ENCODE data around the gene MED12. TPM values are rescaled to one million over a fixed set of nuclear protein-coding genes. Genes with fewer than 3 reads are reported as not detected.
A peak's percentile ranks its signal among the peaks of the same experiment; 100 is the strongest.

MED12 gene
- polyA plus RNA-seq, 3 donors, result 2.4 to 17.8 (median 5.0) TPM

DNA sequence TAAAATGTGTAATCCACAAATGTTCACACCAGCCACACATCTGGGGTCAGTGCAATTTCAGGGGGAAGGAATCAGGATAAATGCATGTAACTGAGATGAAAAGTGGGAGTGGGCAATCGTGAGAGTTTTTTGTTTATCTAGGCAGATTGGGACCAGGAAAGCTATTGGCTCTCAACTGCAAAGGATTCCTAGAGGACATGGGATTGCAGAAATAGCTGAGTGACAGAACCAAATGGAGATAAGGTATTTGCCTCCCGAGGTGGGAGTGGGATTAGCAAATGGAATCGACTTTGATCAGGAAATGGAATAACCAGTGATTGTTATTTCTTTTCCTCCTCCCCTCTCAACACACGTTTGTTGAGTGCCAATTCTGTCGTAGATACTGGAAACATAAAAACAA is 65.7 kb downstream of the MED12 start:
- Mint-ChIP-seq H3K4me1 (peaks cover 9% of the 10 kb centered on the region), H3K4me3 (no peak overlapping the region), H3K36me3 (peaks cover 6 to 18% of the 10 kb centered on the region in 2 donors), H3K27ac (no peak overlapping the region), H3K27me3 (ENCODE audit: low read depth in 3 of 3) (peaks cover 0 to 7% (median 2%) of the 10 kb centered on the region in 3 donors), H3K9me3 (peaks cover 0 to 3% (median 0%) of the 10 kb centered on the region in 7 donors)
- Histone ChIP-seq H3K4me1 (ENCODE audit: control insufficient read depth in 1 of 2, insufficient read depth in 2 of 2, low read length in 2 of 2) (peaks cover 6 to 11% of the 10 kb centered on the region in 2 donors), H3K4me2 (replicated peaks; ENCODE audit: extremely low read depth, low read length, poor library complexity, severe bottlenecking) (no peak overlapping the region), H3K27me3 (ENCODE audit: control insufficient read depth in 2 of 2, insufficient read depth in 2 of 2, low read length in 2 of 2) (no peaks in the 10 kb centered on the region), H3K79me2 (ENCODE audit: insufficient read depth, low read length) (peaks cover 6% of the 10 kb centered on the region), H3K27ac (ENCODE audit: low read depth in 1 of 2, low read length in 2 of 2) (no peak overlapping the region), H3K9ac (ENCODE audit: insufficient read depth, low read length, poor library complexity, severe bottlenecking) (no peak overlapping the region), H3K9me3 (replicated peaks in 1 of 2; ENCODE audit: control insufficient read depth in 1 of 2, insufficient read depth in 1 of 2, low read length in 2 of 2) (no peaks in the 10 kb centered on the region), H3K36me3 (replicated peaks in 1 of 2; ENCODE audit: control insufficient read depth in 1 of 2, insufficient read depth in 2 of 2, low read length in 2 of 2) (peaks cover 5 to 20% of the 10 kb centered on the region in 2 donors), H2AFZ (ENCODE audit: insufficient read depth, low read depth, low read length, poor library complexity, severe bottlenecking) (no peak overlapping the region), H4K20me1 (ENCODE audit: insufficient read depth, low read length) (no peaks in the 10 kb centered on the region), H3K4me3 (replicated peaks in 1 of 3; ENCODE audit: low read depth in 2 of 3, low read length in 3 of 3) (no peak overlapping the region)
- TF ChIP-seq, protein P1, sequence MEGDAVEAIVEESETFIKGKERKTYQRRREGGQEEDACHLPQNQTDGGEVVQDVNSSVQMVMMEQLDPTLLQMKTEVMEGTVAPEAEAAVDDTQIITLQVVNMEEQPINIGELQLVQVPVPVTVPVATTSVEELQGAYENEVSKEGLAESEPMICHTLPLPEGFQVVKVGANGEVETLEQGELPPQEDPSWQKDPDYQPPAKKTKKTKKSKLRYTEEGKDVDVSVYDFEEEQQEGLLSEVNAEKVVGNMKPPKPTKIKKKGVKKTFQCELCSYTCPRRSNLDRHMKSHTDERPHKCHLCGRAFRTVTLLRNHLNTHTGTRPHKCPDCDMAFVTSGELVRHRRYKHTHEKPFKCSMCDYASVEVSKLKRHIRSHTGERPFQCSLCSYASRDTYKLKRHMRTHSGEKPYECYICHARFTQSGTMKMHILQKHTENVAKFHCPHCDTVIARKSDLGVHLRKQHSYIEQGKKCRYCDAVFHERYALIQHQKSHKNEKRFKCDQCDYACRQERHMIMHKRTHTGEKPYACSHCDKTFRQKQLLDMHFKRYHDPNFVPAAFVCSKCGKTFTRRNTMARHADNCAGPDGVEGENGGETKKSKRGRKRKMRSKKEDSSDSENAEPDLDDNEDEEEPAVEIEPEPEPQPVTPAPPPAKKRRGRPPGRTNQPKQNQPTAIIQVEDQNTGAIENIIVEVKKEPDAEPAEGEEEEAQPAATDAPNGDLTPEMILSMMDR (IDR thresholded peaks at IDR 0.05), result no peak
- DNase-seq, result no peak
- WGBS (ENCODE audit: insufficient coverage), result no CpG with 5 or more reads among the region's 5 CpGs
- intact Hi-C loops (cut with micrococcal nuclease), result loop anchor here (5.0 to 10.0 kb wide), 3 partner anchors 67 to 1049 kb away; partner anchors contain the start of genes FOXO4 (in 1 of the 2), IGBP1 (in 1 of the 2) and MED12 (in 1 of the 2)

DNA sequence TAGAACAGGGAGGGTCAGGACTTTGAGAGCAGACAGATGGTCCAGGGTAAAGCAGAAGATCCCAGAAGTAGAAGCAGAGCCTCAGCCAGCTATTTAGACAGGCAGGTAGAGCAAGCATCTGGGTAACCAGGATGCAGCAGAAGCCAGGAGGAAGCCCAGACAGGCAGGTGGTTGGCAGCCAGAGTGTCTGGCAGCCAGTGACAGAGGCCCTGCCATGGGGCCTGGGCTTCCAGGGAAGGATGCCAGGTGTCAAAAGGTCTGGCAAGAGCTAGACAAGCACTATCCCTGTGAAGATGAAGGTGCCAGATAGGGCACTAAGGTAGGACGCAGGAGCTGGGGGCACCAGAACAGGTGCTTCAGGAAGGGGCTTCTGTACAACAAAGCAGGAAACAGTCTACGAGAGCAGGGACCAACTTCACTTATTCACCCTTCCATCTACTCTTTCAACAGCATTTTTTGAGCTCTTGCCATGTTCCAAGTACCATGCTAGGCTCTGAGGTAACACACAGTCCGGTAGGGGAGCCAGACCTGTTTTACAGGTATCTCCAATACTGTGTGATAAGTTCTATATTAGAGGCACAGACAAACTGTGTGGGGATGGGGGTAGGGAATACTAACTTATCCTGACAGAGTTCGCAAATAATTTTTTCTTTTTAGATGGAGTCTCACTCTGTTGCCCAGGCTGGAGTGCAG is 66.6 kb downstream of the MED12 start:
- TF ChIP-seq, protein P1 (IDR thresholded peaks at IDR 0.05), result no peak
- intact Hi-C loops (cut with micrococcal nuclease), result loop anchor here (5.0 to 10.0 kb wide), 3 partner anchors 68 to 1050 kb away; partner anchors contain the start of genes FOXO4 (in 1 of the 2), IGBP1 (in 1 of the 2) and MED12 (in 1 of the 2)
- Mint-ChIP-seq H3K27me3 (ENCODE audit: low read depth in 3 of 3) (peaks cover 0 to 7% (median 2%) of the 10 kb centered on the region in 3 donors), H3K27ac (peak overlapping the region in 2 of 7 donors; percentile 33 to 60), H3K4me3 (no peak overlapping the region), H3K36me3 (peaks cover 6 to 16% of the 10 kb centered on the region in 2 donors), H3K4me1 (peaks cover 9% of the 10 kb centered on the region), H3K9me3 (peaks cover 0 to 3% (median 0%) of the 10 kb centered on the region in 7 donors)
- Histone ChIP-seq H3K27me3 (ENCODE audit: control insufficient read depth in 2 of 2, insufficient read depth in 2 of 2, low read length in 2 of 2) (no peaks in the 10 kb centered on the region), H3K36me3 (replicated peaks in 1 of 2; ENCODE audit: control insufficient read depth in 1 of 2, insufficient read depth in 2 of 2, low read length in 2 of 2) (peaks cover 2 to 20% of the 10 kb centered on the region in 2 donors), H2AFZ (ENCODE audit: insufficient read depth, low read depth, low read length, poor library complexity, severe bottlenecking) (no peak overlapping the region), H3K4me3 (replicated peaks in 1 of 3; ENCODE audit: low read depth in 2 of 3, low read length in 3 of 3) (no peak overlapping the region), H3K4me1 (ENCODE audit: control insufficient read depth in 1 of 2, insufficient read depth in 2 of 2, low read length in 2 of 2) (peaks cover 6 to 11% of the 10 kb centered on the region in 2 donors), H3K79me2 (ENCODE audit: insufficient read depth, low read length) (peaks cover 6% of the 10 kb centered on the region), H4K20me1 (ENCODE audit: insufficient read depth, low read length) (no peaks in the 10 kb centered on the region), H3K9ac (ENCODE audit: insufficient read depth, low read length, poor library complexity, severe bottlenecking) (no peak overlapping the region), H3K27ac (ENCODE audit: low read depth in 1 of 2, low read length in 2 of 2) (no peak overlapping the region), H3K4me2 (replicated peaks; ENCODE audit: extremely low read depth, low read length, poor library complexity, severe bottlenecking) (no peak overlapping the region), H3K9me3 (replicated peaks in 1 of 2; ENCODE audit: control insufficient read depth in 1 of 2, insufficient read depth in 1 of 2, low read length in 2 of 2) (no peaks in the 10 kb centered on the region)
- DNase-seq, result no peak
- 100% methylated on average over 1 of the region's 4 CpGs for WGBS (ENCODE audit: insufficient coverage)
